ENCODE data around the gene PLXNA4. TPM values are rescaled to one million over a fixed set of nuclear protein-coding genes. Genes with fewer than 3 reads are reported as not detected.

Gene PLXNA4
- total and polyA plus RNA-seq, 10 donors, result 0.15 to 14.7 (median 8.7) TPM

DNA sequence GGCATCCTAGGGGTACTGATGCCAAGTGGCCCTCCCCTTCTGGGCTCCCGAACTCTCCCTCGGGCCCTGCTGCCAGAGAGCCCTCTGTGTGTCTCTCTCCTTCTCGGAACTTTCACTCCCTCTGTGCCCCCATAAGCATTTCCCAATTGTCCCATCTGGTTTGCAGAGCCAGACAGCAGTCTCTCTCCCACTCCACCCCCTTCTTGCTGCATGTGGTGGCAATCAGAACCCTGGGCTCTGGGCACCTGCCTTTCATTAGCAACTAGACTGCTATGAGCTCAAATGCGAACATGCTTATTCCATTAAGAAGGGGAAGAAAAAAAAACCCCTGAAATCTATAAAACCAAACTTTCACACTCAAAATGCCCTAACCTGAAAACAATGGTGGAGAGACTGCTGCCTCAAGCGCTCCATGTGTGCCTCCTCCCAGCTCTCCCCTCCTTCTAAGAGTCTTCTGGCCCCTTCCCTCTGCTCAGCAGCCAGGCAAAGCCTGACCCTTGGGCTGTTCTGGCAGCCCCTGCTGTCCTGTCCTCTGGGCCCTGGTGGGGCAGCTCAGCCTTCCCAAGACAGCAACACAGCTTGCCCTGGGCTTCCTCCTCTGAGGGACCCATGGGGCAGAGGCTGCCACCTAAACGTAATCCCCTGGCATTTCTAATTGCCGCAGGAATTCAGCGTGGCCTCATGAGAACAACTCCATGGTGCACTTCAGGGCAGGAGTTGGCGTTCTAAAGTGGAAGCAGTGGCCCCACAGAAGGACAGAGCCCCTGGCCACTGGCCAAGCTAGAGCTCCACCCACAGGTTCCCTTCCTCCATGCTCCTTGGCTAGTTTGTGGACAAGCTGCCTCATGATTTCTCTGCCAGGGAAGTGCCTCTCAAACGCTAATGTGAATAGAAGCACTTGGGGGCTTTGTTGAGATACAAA is 415.4 kb downstream of the PLXNA4 start:
- H3K4me3 ChIP-seq, result no peak overlapping the region
- no peak for DNase-seq

DNA sequence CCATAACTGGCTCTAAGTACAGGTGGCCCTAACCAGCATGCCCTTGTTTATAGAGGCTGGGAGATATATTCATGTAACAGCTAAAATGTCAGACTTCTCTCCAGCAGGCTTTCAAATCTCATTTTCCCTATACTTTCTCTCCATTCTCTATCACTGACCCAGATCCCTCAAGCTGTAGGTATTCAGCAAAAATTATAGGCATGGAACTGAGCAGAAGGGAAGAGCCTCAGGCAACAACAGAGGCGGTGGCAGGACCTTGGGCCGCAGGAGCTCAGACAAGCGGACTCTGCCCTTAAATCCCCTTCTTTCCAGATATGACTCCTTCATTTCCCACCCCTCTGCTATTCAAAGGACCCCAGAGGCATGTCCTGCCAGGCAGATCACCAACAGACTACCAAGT is 417.4 kb downstream of the PLXNA4 start:
- no peaks in the 10 kb centered on the region for H3K27me3 ChIP-seq (replicated peaks in 1 of 7)
- TF ChIP-seq POLR2A (IDR thresholded peaks at IDR 0.05) (no peak), POLR2AphosphoS5 (IDR thresholded peaks at IDR 0.05) (no peak)
- TF ChIP-seq, protein P1, sequence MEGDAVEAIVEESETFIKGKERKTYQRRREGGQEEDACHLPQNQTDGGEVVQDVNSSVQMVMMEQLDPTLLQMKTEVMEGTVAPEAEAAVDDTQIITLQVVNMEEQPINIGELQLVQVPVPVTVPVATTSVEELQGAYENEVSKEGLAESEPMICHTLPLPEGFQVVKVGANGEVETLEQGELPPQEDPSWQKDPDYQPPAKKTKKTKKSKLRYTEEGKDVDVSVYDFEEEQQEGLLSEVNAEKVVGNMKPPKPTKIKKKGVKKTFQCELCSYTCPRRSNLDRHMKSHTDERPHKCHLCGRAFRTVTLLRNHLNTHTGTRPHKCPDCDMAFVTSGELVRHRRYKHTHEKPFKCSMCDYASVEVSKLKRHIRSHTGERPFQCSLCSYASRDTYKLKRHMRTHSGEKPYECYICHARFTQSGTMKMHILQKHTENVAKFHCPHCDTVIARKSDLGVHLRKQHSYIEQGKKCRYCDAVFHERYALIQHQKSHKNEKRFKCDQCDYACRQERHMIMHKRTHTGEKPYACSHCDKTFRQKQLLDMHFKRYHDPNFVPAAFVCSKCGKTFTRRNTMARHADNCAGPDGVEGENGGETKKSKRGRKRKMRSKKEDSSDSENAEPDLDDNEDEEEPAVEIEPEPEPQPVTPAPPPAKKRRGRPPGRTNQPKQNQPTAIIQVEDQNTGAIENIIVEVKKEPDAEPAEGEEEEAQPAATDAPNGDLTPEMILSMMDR (IDR thresholded peaks at IDR 0.05 in 8 of 11, conservative IDR thresholded peaks at IDR 0.05 in 3 of 11), result no peak
- DNase-seq, result no peak
- H3K36me3 ChIP-seq, result peaks cover 0 to 44% (median 0%) of the 10 kb centered on the region in 6 donors
- intact Hi-C loops (cut with DNase I; ENCODE audit: low total_unique reads), result no loop called here
- 94 to 100% (median 96%) methylated on average over 3 of the region's 3 CpGs for WGBS, 5 donors
- H3K9me3 ChIP-seq, result no peaks in the 10 kb centered on the region
- no peak overlapping the region for H3K27ac ChIP-seq
- no peak overlapping the region for H3K4me3 ChIP-seq
- H3K4me1 ChIP-seq, result peaks cover 0 to 22% (median 0%) of the 10 kb centered on the region in 6 donors

More for the DNA sequence above, 415.4 kb downstream of the PLXNA4 start:
- peak in 1 of 3 donors; percentile 19 for TF ChIP-seq POLR2AphosphoS5 (IDR thresholded peaks at IDR 0.05)
- TF ChIP-seq, protein P1 (IDR thresholded peaks at IDR 0.05 in 8 of 11, conservative IDR thresholded peaks at IDR 0.05 in 3 of 11), result no peak
- TF ChIP-seq POLR2A (IDR thresholded peaks at IDR 0.05), result no peak
- WGBS, 5 donors, result 65 to 83% (median 69%) methylated on average over 9 to 10 of the region's 10 CpGs
- no peaks in the 10 kb centered on the region for H3K9me3 ChIP-seq
- H3K4me1 ChIP-seq, result peaks cover 0 to 11% (median 0%) of the 10 kb centered on the region in 6 donors
- intact Hi-C loops (cut with DNase I; ENCODE audit: low total_unique reads), result no loop called here
- H3K27ac ChIP-seq, result no peak overlapping the region
- no peaks in the 10 kb centered on the region for H3K27me3 ChIP-seq (replicated peaks in 1 of 7)
- H3K36me3 ChIP-seq, result peaks cover 0 to 46% (median 0%) of the 10 kb centered on the region in 6 donors

DNA sequence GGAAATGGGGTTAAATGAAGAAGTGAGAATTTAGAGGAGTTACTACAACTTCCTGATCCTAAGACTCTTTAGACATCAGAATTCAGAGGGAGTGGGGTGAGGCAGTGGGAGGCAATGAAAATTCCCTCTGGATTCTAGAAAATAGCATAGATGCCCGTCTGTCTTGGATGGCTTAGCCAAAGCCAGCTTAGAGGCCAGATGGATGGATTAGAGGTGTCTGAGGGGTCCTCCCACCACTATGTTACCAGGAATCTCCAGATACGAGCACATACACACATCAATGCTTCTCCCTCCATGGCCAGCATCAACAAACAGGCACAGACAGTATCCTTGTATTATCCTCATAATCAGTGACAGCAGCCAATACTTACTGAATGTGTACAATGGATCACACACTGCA is 418.1 kb downstream of the PLXNA4 start:
- Histone ChIP-seq H3K27ac (no peak overlapping the region), H3K4me3 (no peak overlapping the region), H3K4me1 (peaks cover 0 to 22% (median 0%) of the 10 kb centered on the region in 6 donors), H3K27me3 (replicated peaks in 1 of 7) (no peaks in the 10 kb centered on the region), H3K36me3 (peaks cover 0 to 37% (median 0%) of the 10 kb centered on the region in 6 donors), H3K9me3 (no peaks in the 10 kb centered on the region)
- intact Hi-C loops (cut with DNase I; ENCODE audit: low total_unique reads), result no loop called here
- TF ChIP-seq POLR2A (IDR thresholded peaks at IDR 0.05), result no peak
- TF ChIP-seq, protein P1 (IDR thresholded peaks at IDR 0.05 in 8 of 11, conservative IDR thresholded peaks at IDR 0.05 in 3 of 11), result no peak
- TF ChIP-seq POLR2AphosphoS5 (IDR thresholded peaks at IDR 0.05), result no peak
- no peak for DNase-seq
- 72 to 92% (median 81%) methylated on average over 2 of the region's 2 CpGs for WGBS, 5 donors

DNA sequence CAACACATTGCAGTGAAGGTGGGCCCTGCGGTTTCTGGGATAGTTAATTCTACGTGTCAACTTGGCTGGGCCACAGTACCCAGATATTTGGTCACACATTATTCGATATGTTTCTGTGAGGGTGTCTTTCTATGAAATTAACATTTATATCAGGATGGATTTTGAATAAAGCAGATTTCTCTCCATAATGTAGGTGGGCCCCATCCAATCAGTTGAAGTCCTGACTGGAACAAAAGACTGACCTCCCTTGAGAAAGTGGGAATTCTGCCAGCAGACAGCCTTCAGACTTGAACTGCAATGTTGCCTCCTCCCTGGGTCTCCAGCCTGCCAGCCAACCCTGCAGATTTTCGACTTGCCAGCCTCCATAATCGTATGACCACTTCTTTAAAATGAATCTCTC is 420.6 kb downstream of the PLXNA4 start:
- Histone ChIP-seq H3K36me3 (peaks cover 0 to 40% (median 0%) of the 10 kb centered on the region in 6 donors), H3K27me3 (replicated peaks in 1 of 7) (no peaks in the 10 kb centered on the region), H3K4me3 (no peak overlapping the region), H3K4me1 (peaks cover 0 to 11% (median 0%) of the 10 kb centered on the region in 6 donors), H3K9me3 (no peaks in the 10 kb centered on the region), H3K27ac (no peak overlapping the region)
- intact Hi-C loops (cut with DNase I; ENCODE audit: low total_unique reads), result no loop called here
- WGBS, 5 donors, result 83 to 96% (median 90%) methylated on average over 5 of the region's 5 CpGs
- TF ChIP-seq POLR2A (IDR thresholded peaks at IDR 0.05) (no peak), POLR2AphosphoS5 (IDR thresholded peaks at IDR 0.05) (no peak)
- TF ChIP-seq, protein P1 (IDR thresholded peaks at IDR 0.05 in 8 of 11, conservative IDR thresholded peaks at IDR 0.05 in 3 of 11), result no peak
- DNase-seq, result no peak
